HL-60 (cell line): ENCODE measurements around the gene NPTXR.

Experiments used
- CTCF ChIP-seq: IDR thresholded peaks from one replicate; pipeline ENCODE4 v1.5.1; 2011; ENCODE audit warnings: low read length, control low read depth, inconsistent platforms; ENCODE audit not compliant: insufficient read depth
- POLR2AphosphoS5 ChIP-seq: IDR thresholded peaks from 2 replicates; pipeline ENCODE4 v1.6.1; 2012; ENCODE audit warnings: low read depth

- no peak for TF ChIP-seq CTCF
- TF ChIP-seq POLR2AphosphoS5, result no peak
These were observed 7.4 kb upstream of the NPTXR start for GRCh38 chr22:38850941-38851849.
